Measurements from ENCODE around the gene AAGAB. TPM values are rescaled to one million over a fixed set of nuclear protein-coding genes. Genes with fewer than 3 reads are reported as not detected.

AAGAB gene
- total and polyA plus RNA-seq, 4 donors: 16.4 to 24.5 (median 21.2) TPM

DNA sequence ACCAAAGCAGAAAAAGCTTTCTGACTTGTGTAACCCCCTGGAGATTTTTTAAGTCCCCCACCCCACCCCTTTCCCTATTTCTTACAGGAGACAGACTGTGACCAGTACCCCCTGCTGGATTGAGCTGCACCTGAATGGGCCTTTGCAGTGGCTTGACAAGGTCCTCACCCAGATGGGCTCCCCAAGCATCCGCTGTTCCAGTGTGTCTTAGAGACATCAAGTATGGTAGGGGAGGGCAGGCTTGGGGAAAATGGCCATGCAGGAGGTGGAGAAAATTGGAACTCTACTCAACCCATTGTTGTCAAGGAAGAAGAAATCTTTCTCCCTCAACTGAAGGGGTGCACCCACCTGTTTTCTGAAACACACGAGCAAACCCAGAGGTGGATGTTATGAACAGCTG lies 64.1 kb downstream of the AAGAB start:
- whole genome bisulfite sequencing, 2 donors: 97% methylated on average over 2 of the region's 2 CpGs
- Histone ChIP-seq H3K27me3 (ENCODE audit: control insufficient read depth in 1 of 2, insufficient read depth in 2 of 2, low read length in 1 of 2) (no peaks in the 10 kb centered on the region), H3K9me3 (ENCODE audit: control insufficient read depth, low read length) (no peaks in the 10 kb centered on the region), H3K36me3 (ENCODE audit: control insufficient read depth in 1 of 2, insufficient read depth in 2 of 2, low read length in 1 of 2) (peaks cover 0 to 1% of the 10 kb centered on the region in 2 donors), H3K27ac (ENCODE audit: low read depth in 1 of 2, low read length in 2 of 2) (peak overlapping the region; percentile 88 to 93), H3K4me3 (ENCODE audit: low read length in 2 of 2) (no peak overlapping the region), H3K4me1 (ENCODE audit: control insufficient read depth in 1 of 2, insufficient read depth in 2 of 2, low read length in 2 of 2) (peaks cover 3% of the 10 kb centered on the region in 2 donors)
- DNase-seq (no peak), ATAC-seq (ENCODE audit: low FRiP score) (no peak)
- intact Hi-C loops (cut with DNase I): no loop called here

DNA sequence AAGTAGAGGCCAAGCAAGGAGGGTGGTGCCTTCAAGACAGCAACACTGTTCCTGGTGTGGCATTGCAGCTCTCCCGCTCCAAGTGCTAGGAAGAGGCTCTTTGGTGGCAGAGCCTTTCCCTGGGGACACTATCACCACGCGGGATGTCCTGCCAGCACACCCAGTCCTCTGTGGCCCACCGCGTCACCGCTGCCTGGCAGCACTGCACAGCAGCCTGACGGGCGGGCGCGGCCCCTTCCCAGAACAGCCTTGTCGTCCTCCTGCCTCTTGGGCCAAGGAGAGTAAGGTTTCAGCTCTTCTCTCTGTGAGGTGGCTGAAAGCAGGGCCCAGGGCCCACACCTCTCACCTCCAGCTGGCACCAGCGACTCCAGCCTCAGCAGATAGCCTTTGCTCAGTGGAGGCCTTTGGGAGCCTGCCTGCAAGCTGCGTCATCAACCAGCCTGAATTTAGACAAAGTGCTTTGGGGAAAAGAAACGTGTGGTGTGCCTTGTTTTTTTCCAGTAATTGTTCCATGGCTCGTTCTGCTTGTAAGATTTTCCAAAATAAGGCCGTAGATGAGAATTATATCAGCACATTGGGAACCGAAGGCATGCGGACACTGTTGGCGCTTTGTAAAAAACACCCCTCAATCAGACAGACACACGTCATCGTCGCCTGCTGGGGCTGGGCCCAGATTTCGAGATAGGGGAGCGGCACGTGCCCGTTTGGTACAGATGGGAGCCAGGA lies 65.0 kb downstream of the AAGAB start:
- Histone ChIP-seq H3K27me3 (ENCODE audit: control insufficient read depth in 1 of 2, insufficient read depth in 2 of 2, low read length in 1 of 2) (no peaks in the 10 kb centered on the region), H3K27ac (ENCODE audit: low read depth in 1 of 2, low read length in 2 of 2) (peak overlapping the region; percentile 31 to 93), H3K4me1 (ENCODE audit: control insufficient read depth in 1 of 2, insufficient read depth in 2 of 2, low read length in 2 of 2) (peaks cover under 1% of the 10 kb centered on the region in 2 donors), H3K36me3 (ENCODE audit: control insufficient read depth in 1 of 2, insufficient read depth in 2 of 2, low read length in 1 of 2) (peaks cover 0 to 1% of the 10 kb centered on the region in 2 donors), H3K9me3 (ENCODE audit: control insufficient read depth, low read length) (no peaks in the 10 kb centered on the region), H3K4me3 (ENCODE audit: low read length in 2 of 2) (no peak overlapping the region)
- WGBS, 2 donors: 25% methylated on average over 26 of the region's 26 CpGs
- intact Hi-C loops (cut with DNase I): loop anchor here in 1 of 2 donors (5.0 kb wide), 1 partner anchor 63 kb away; the partner anchor contains the start of genes AAGAB and IQCH
- ATAC-seq (ENCODE audit: low FRiP score) (peak; percentile 80), DNase-seq (peak; percentile 93 to 95)

DNA sequence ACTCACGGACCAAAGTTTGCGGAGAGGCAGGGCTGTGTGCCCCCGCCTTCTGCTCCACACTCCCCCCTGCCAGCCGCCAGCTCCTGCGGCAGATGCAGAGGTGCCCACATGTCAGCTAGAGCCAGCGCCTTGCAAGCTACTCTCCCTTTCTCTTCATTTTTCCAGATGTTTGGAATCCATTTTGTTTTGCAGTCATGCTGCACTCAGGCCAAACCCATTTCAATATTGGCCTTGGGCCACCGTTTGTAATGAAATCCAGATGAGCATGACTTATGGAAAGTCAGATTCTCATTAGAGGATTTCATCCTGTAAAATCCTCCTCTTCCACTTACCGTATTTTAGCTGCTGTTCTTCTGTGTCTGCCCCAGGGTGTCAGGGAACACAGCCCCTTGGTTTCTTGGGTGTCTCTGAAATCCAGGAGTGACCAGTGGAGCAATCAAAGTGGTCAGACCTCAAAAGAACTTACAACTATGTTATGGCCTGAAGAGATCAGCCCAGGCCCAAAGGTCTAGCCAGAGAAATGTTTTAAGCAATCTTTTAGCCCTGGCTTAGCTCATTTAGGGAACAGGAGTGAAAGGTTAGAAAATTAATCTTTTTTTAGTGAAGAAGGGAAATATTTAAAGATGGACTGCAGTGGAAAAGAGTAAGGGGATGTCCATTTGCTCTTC lies 65.8 kb downstream of the AAGAB start:
- H3K36me3 ChIP-seq (ENCODE audit: control insufficient read depth in 1 of 2, insufficient read depth in 2 of 2, low read length in 1 of 2): peaks cover 0 to 1% of the 10 kb centered on the region in 2 donors
- ATAC-seq (ENCODE audit: low FRiP score): peak; percentile 20
- no peak for DNase-seq

DNA sequence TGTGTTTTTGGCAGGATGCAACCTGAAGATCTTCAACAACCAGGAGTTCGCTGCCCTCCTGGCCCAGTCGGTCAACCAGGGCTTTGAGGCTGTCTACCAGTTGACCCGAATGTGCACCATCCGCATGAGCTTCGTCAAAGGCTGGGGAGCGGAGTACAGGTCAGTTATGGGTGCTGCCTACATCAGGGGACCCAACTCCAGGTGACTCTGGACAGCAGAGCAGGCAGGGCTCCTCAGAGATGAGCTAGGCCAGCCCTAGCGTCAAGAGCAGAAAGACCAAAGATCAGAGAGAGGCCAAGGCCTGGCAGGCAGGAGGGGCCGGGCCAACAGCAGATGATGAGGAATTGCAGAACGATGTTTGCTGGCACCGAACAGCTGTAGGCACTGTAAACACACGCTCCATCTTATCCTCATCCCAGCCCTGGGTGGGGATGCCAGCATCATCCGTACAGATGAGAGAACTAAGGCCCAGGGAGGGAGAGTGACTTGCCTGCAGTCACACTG lies 67.1 kb downstream of the AAGAB start:
- 88 to 91% methylated on average over 12 of the region's 12 CpGs for WGBS, 2 donors
- ATAC-seq (ENCODE audit: low FRiP score) (no peak), DNase-seq (no peak)
- intact Hi-C loops (cut with DNase I): loop anchor here in 1 of 2 donors (5.0 kb wide), 1 partner anchor 65 kb away; the partner anchor contains the start of genes AAGAB and IQCH
- H3K27me3 ChIP-seq (ENCODE audit: control insufficient read depth in 1 of 2, insufficient read depth in 2 of 2, low read length in 1 of 2): no peaks in the 10 kb centered on the region
- peaks cover 0 to 1% of the 10 kb centered on the region in 2 donors for H3K36me3 ChIP-seq (ENCODE audit: control insufficient read depth in 1 of 2, insufficient read depth in 2 of 2, low read length in 1 of 2)
- H3K4me3 ChIP-seq (ENCODE audit: low read length in 2 of 2): no peak overlapping the region
- no peaks in the 10 kb centered on the region for H3K4me1 ChIP-seq (ENCODE audit: control insufficient read depth in 1 of 2, insufficient read depth in 2 of 2, low read length in 2 of 2)
- H3K27ac ChIP-seq (ENCODE audit: low read depth in 1 of 2, low read length in 2 of 2): peak overlapping the region in 1 of 2 donors; percentile 23
- H3K9me3 ChIP-seq (ENCODE audit: control insufficient read depth, low read length): no peaks in the 10 kb centered on the region

More for the DNA sequence above, 65.8 kb downstream of the AAGAB start:
- Histone ChIP-seq H3K27me3 (ENCODE audit: control insufficient read depth in 1 of 2, insufficient read depth in 2 of 2, low read length in 1 of 2) (no peaks in the 10 kb centered on the region), H3K4me3 (ENCODE audit: low read length in 2 of 2) (no peak overlapping the region), H3K27ac (ENCODE audit: low read depth in 1 of 2, low read length in 2 of 2) (peak overlapping the region; percentile 31 to 93), H3K9me3 (ENCODE audit: control insufficient read depth, low read length) (no peaks in the 10 kb centered on the region), H3K4me1 (ENCODE audit: control insufficient read depth in 1 of 2, insufficient read depth in 2 of 2, low read length in 2 of 2) (no peaks in the 10 kb centered on the region)
- intact Hi-C loops (cut with DNase I): loop anchor here in 1 of 2 donors (5.0 kb wide), 1 partner anchor 64 kb away; the partner anchor contains the start of genes AAGAB and IQCH
- 51 to 52% methylated on average over 8 of the region's 8 CpGs for WGBS, 2 donors

DNA sequence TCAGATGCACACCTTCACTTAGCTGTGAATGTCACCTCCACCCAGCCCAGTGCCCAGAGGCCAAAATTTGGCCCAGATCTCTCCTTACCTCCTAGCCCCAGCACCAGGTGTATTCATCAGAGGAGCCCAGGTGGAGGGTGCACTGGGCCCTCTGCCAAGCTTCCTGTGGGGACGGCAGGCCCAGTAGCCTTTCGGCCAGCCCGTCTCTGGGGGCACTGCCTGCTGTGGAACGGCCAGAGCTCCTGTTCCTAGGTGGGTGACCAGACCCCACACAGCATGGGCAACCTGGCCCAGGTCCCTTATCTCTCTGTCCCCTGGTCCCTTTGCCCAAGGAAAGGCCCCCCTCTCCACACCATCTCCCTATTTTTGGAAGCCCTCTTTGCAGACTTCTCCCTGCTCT lies 67.8 kb downstream of the AAGAB start:
- Histone ChIP-seq H3K9me3 (ENCODE audit: control insufficient read depth, low read length) (no peaks in the 10 kb centered on the region), H3K27me3 (ENCODE audit: control insufficient read depth in 1 of 2, insufficient read depth in 2 of 2, low read length in 1 of 2) (no peaks in the 10 kb centered on the region), H3K4me3 (ENCODE audit: low read length in 2 of 2) (no peak overlapping the region), H3K36me3 (ENCODE audit: control insufficient read depth in 1 of 2, insufficient read depth in 2 of 2, low read length in 1 of 2) (peaks cover 0 to 1% of the 10 kb centered on the region in 2 donors), H3K27ac (ENCODE audit: low read depth in 1 of 2, low read length in 2 of 2) (peak overlapping the region in 1 of 2 donors; percentile 15), H3K4me1 (ENCODE audit: control insufficient read depth in 1 of 2, insufficient read depth in 2 of 2, low read length in 2 of 2) (no peaks in the 10 kb centered on the region)
- DNase-seq (no peak), ATAC-seq (ENCODE audit: low FRiP score) (no peak)
- intact Hi-C loops (cut with DNase I): loop anchor here in 1 of 2 donors (5.0 kb wide), 1 partner anchor 66 kb away; the partner anchor contains the start of genes AAGAB and IQCH
- 8 to 26% methylated on average over 4 of the region's 4 CpGs for WGBS, 2 donors

DNA sequence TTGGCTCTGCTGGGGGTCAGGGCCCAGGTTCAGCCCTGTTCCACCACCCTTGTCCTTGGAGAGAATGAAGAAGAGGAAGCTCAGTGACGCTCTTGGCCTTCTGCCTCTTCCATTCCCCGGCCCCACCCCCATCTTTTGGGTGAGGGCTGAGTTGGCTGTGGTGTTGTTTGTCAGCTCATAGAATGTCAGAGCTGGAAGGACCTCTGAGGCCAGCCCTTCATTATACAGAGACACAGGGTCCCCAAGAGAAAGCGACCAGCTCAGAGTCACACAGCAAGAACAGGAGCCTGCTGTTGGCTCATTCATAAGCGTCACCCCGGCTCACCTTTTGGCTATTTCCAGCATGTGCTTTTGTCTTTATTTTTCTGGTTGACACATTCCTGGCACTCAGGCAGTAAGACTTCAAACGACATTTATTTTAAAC lies 68.2 kb downstream of the AAGAB start:
- Histone ChIP-seq H3K4me3 (ENCODE audit: low read length in 2 of 2) (no peak overlapping the region), H3K27me3 (ENCODE audit: control insufficient read depth in 1 of 2, insufficient read depth in 2 of 2, low read length in 1 of 2) (no peaks in the 10 kb centered on the region), H3K4me1 (ENCODE audit: control insufficient read depth in 1 of 2, insufficient read depth in 2 of 2, low read length in 2 of 2) (no peaks in the 10 kb centered on the region), H3K9me3 (ENCODE audit: control insufficient read depth, low read length) (no peaks in the 10 kb centered on the region), H3K27ac (ENCODE audit: low read depth in 1 of 2, low read length in 2 of 2) (peak overlapping the region in 1 of 2 donors; percentile 81), H3K36me3 (ENCODE audit: control insufficient read depth in 1 of 2, insufficient read depth in 2 of 2, low read length in 1 of 2) (peaks cover 0 to 1% of the 10 kb centered on the region in 2 donors)
- intact Hi-C loops (cut with DNase I): loop anchor here in 1 of 2 donors (5.0 kb wide), 1 partner anchor 66 kb away; the partner anchor contains the start of genes AAGAB and IQCH
- ATAC-seq (ENCODE audit: low FRiP score): peak; percentile 2
- 4 to 8% methylated on average over 6 of the region's 6 CpGs for WGBS, 2 donors
- peak in 1 of 2 donors; percentile 76 for DNase-seq

DNA sequence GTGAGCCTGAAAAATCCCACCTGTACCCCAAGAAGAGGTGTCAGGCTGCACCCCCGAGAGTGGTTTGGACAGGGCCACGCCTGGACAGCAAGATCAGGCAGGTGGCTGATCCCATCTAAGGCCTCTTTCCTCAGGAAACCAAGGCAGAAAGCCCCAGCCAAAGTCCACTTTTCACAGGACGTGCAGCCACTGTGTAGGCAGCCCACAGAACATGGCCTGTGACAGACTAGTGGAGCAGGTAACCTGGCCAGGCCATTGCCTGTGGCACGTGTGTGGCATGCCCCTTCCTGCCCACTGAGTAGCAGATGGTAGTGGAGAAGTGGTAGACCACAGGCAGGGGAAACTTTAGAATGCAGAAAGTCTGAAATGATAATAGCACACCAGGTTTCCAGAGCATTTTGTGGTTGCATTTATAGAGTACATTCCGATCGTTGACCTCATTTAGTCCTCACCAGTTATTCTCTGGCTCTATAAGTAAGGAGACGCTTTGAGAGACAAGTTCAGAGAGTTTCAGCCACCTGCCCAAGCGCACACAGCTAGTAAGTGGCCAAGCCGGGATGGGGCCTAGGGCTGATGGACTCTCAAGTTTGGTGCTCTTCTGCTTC lies 68.7 kb downstream of the AAGAB start:
- intact Hi-C loops (cut with DNase I): loop anchor here in 1 of 2 donors (5.0 kb wide), 1 partner anchor 67 kb away; the partner anchor contains the start of genes AAGAB and IQCH
- 53 to 57% methylated on average over 9 of the region's 9 CpGs for WGBS, 2 donors
- Histone ChIP-seq H3K27ac (ENCODE audit: low read depth in 1 of 2, low read length in 2 of 2) (peak overlapping the region in 1 of 2 donors; percentile 81), H3K27me3 (ENCODE audit: control insufficient read depth in 1 of 2, insufficient read depth in 2 of 2, low read length in 1 of 2) (no peaks in the 10 kb centered on the region), H3K9me3 (ENCODE audit: control insufficient read depth, low read length) (no peaks in the 10 kb centered on the region), H3K4me3 (ENCODE audit: low read length in 2 of 2) (no peak overlapping the region), H3K36me3 (ENCODE audit: control insufficient read depth in 1 of 2, insufficient read depth in 2 of 2, low read length in 1 of 2) (peaks cover 0 to 1% of the 10 kb centered on the region in 2 donors), H3K4me1 (ENCODE audit: control insufficient read depth in 1 of 2, insufficient read depth in 2 of 2, low read length in 2 of 2) (no peaks in the 10 kb centered on the region)
- DNase-seq (no peak), ATAC-seq (ENCODE audit: low FRiP score) (no peak)

DNA sequence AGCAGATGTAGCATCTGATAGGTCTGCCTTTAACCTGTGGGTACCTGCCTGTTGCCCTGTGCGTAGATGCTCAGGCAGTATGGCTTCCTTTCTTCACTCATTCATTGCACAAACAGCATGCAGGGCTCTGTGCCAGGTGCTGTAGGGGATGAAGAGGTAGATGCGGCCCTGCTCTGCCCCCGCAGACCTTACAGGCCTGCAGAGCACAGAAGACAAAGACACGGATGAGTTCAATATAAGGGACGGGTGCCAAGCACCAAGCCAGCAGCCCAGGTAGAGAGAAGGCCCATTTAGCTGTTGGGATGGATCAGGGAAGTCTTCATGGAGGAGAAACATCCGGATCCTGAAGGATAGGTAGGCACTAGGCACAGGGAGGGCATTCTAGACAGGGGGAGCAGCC lies 69.4 kb downstream of the AAGAB start:
- no peaks in the 10 kb centered on the region for H3K4me1 ChIP-seq (ENCODE audit: control insufficient read depth in 1 of 2, insufficient read depth in 2 of 2, low read length in 2 of 2)
- 78 to 80% methylated on average over 6 of the region's 6 CpGs for WGBS, 2 donors
- no peaks in the 10 kb centered on the region for H3K9me3 ChIP-seq (ENCODE audit: control insufficient read depth, low read length)
- DNase-seq: no peak
- ATAC-seq (ENCODE audit: low FRiP score): no peak
- H3K4me3 ChIP-seq (ENCODE audit: low read length in 2 of 2): no peak overlapping the region
- H3K36me3 ChIP-seq (ENCODE audit: control insufficient read depth in 1 of 2, insufficient read depth in 2 of 2, low read length in 1 of 2): peaks cover 0 to 1% of the 10 kb centered on the region in 2 donors
- H3K27me3 ChIP-seq (ENCODE audit: control insufficient read depth in 1 of 2, insufficient read depth in 2 of 2, low read length in 1 of 2): no peaks in the 10 kb centered on the region
- intact Hi-C loops (cut with DNase I): loop anchor here in 1 of 2 donors (5.0 kb wide), 1 partner anchor 67 kb away; the partner anchor contains the start of genes AAGAB and IQCH
- peak overlapping the region in 1 of 2 donors; percentile 81 for H3K27ac ChIP-seq (ENCODE audit: low read depth in 1 of 2, low read length in 2 of 2)

Measured in aorta (tissue), 5 donors.